HG03039 (cell line): ENCODE measurements around the gene KRTAP12-1.
"Not testable (repeated sequence)": the region's sequence is repeated elsewhere in the genome, so short reads cannot be mapped to it uniquely, and the experiment has no call there.

Experiments
- ATAC-seq: cut with Tn5 transposase; IDR thresholded peaks from one replicate; pipeline ENCODE4 v1.9.1; 2021; ENCODE audit warnings: mild to moderate bottlenecking, moderate library complexity; ENCODE audit not compliant: unreplicated experiment

The KRTAP12-1 gene

GRCh38 chr21:44670642-44671432, 11.1 kb downstream of the KRTAP12-1 start:
- no peak for ATAC-seq

- no peak for ATAC-seq
Measured at GRCh38 chr21:44667612-44668011, 14.4 kb downstream of the KRTAP12-1 start.

- no peak for ATAC-seq
Measured at GRCh38 chr21:44666401-44667320, 15.3 kb downstream of the KRTAP12-1 start, which contains the start of gene KRTAP12-2. TSS of gene KRTAP12-2 (minus strand) at chr21:44666927. CDS start at chr21:44666886, 41 bp downstream.

GRCh38 chr21:44664691-44665090, 17.3 kb downstream of the KRTAP12-1 start:
- no peak for ATAC-seq

GRCh38 chr21:44661567-44661966, 20.4 kb downstream of the KRTAP12-1 start:
- ATAC-seq, result not testable (repeated sequence)

GRCh38 chr21:44658913-44659595, 22.9 kb downstream of the KRTAP12-1 start:
- no peak for ATAC-seq

- ATAC-seq, result no peak
Measured at GRCh38 chr21:44658541-44658910, 23.4 kb downstream of the KRTAP12-1 start.

- no peak for ATAC-seq
Measured at GRCh38 chr21:44657635-44658540, 24.1 kb downstream of the KRTAP12-1 start, which contains the start of gene KRTAP12-3. TSS of gene KRTAP12-3 (plus strand) at chr21:44657932. CDS start at chr21:44657980, 48 bp downstream.

- ATAC-seq, result no peak
Measured at GRCh38 chr21:44656868-44657267, 25.1 kb downstream of the KRTAP12-1 start.

- no peak for ATAC-seq
Measured at GRCh38 chr21:44654576-44655175, 27.3 kb downstream of the KRTAP12-1 start, which contains the start of gene KRTAP12-4. TSS of gene KRTAP12-4 (minus strand) at chr21:44654659. CDS start at chr21:44654614, 45 bp downstream.

GRCh38 chr21:44653656-44654575, 28.0 kb downstream of the KRTAP12-1 start:
- no peak for ATAC-seq

- no peak for ATAC-seq
Measured at GRCh38 chr21:44653123-44653522, 28.8 kb downstream of the KRTAP12-1 start.

GRCh38 chr21:44650973-44651675, 30.8 kb downstream of the KRTAP12-1 start:
- no peak for ATAC-seq

GRCh38 chr21:44650265-44650972, 31.5 kb downstream of the KRTAP12-1 start:
- ATAC-seq, result no peak

GRCh38 chr21:44649521-44650100, 32.4 kb downstream of the KRTAP12-1 start:
- no peak for ATAC-seq

- ATAC-seq, result no peak
Measured at GRCh38 chr21:44648557-44649311, 33.2 kb downstream of the KRTAP12-1 start.
